K562 treated with DMSO at 1 percent for 24 hours (cell line): ENCODE data around the gene STX18. TPM values are rescaled to one million over a fixed set of nuclear protein-coding genes. Genes with fewer than 3 reads are reported as not detected.

ENCODE experiments used
- total RNA-seq: library from RNA; unstranded; fragments of 300-600 nt; gene quantifications from 2 replicates; pipeline ENCODE4 v1.2.3, GENCODE V29; 2022; ENCODE audit warnings: low read depth; ENCODE audit not compliant: insufficient read depth

STX18 gene
- total RNA-seq, result 17.8 and 19.7 TPM in 2 replicates

GRCh38 chr4:4541661-4542570, at the start of gene STX18:
Gene STX18 (minus strand): TSS chr4:4542048. CDS start chr4:4541964, 84 bp downstream.

DNA sequence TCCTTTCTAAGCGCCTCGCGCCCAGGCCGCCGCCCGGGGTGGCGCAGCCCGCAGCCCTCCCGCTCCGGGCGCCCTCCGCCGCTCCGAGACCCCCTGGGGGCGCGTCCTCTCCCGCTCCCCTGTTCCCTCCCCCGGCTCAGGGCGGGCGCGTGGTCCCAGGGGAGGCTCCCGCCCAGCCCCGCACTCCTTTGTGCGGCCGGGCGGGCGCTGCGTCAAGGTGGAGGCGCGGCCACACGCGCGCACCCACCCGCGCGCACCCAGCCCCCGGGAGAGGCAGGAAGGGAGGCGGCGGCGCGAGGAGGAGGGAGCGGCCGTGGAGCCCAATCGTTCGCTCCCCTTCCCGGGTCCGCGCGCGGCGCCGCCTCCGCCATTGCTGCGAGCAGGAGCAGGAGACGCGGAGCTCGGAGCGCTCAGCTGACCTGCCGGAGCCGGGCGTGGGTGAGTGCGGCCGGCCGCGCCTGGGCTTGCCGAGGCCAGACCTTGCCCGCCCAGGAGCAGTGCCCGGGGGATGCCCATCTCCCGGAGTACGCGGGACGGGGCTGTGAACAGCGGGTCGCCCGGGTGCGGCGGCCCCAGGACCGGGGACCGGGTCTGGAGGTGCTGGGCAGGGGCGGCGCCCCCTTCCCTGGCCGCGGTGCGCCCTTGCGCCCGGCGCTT, 155.0 kb downstream of the STX18 start, which contains the start of gene NSG1:
Gene NSG1 (plus strand): TSS at position 367 of the 657 bp plus-strand sequence. CDS start 528 bp downstream, outside the sequence.

Other genes with a start within 250 kb of the STX18 start
- not detected in 2 replicates for gene NSG1, start 154.9 kb downstream of the STX18 start, total RNA-seq